NCI-H2196 (cell line): ENCODE results near the gene RESP18.

Source experiments
- DNase-seq: peaks from one replicate; lab custom pipeline; 2025; ENCODE audit not compliant: unreplicated experiment; lab: John Stamatoyannopoulos, UW

The RESP18 gene

DNA sequence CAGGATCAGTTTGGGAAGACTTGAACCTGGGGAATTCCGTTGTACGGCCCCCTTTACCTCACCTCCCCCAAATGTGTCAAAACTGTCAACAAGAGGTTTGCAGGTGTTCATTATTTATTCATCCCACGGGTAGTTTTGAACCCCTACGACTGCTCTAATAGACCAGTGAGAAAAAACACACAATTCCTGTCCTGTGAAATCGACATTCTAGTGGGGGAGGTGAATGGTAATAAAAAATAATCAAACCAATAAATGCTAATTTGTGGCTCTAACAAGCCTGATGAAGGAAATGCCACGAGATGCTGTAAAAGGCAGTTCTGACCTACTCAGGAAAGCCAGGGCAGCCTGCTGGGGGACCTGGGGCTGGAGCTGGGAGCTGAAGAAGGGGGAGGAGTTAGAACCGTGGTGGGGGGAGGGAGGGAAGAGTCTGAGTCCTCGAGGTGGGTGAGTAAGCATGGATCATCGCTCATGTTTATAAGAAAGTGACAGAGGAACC is 53.8 kb downstream of the RESP18 start:
- no peak for DNase-seq

DNA sequence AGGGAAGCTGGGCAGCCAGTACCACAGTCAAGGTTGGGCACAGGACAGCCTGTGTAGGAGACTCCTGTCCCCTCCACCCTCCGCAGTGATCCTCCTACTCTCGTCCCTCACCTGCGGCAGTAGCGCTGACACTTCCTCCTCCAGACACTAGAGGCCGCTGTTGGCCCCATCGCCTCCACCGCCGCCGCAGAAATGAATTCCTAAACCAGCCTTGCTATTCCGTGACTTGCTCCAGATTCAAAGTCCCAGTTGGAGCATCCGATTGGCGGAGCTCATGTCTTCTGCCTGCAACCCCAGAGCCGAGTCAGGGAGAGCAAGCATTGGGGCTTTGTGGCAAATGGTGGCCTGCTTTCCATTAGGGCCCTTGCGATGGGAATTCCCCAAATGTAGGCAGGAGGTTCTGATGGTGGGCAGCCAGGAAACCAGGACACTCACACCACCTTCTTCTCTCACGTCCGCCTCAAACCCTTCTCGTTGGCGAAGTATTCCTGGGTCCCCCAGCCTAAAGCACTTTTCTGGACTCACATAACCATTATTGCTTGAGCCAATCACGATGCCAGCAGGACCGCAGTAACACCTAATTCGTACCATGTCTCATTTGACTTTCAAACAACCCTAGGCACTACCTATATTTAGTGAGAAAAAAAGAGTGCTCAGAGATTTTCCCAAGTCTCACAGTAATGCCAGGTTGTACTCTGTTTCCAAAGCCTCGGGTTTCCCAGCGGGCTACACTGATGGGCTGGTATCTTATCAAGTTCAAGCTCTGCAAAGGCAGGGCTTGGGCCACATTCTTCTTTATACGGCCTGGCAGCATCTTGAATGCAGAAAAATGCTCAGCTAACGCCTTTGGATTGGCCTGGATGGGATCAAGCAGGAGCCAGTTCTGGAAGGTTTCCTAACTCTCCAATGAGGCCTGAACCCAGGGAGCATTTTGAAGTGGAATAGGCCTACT is 54.6 kb downstream of the RESP18 start:
- peak; percentile 79 for DNase-seq
